Left lobe of liver (tissue), 2 donors: ENCODE data around the gene MAP7. TPM values are rescaled to one million over a fixed set of nuclear protein-coding genes. Genes with fewer than 3 reads are reported as not detected.
"Not testable (repeated sequence)": the region's sequence is repeated elsewhere in the genome, so short reads cannot be mapped to it uniquely, and the experiment has no call there.

ENCODE experiments used
- ATAC-seq: fragments of 200-7000 bp; cut with Tn5 transposase; one replicate; pipeline ENCODE4 v1.9.1; 2020; ENCODE audit warnings: mild to moderate bottlenecking, moderate library complexity
- DNase-seq: peaks from one replicate; pipeline ENCODE4 v3.0.0-alpha.2; 2020; ENCODE audit warnings: low spot score
- total RNA-seq: library from RNA; stranded (reverse); gene quantifications from one replicate; pipeline ENCODE4 v1.2.1, GENCODE V29; 2021
- donor health status: DM: no; HTN: no; CAD: no; lungs with moderate emphysema.
- donor health status: DM: no; HTN: yes; CAD: no.

The MAP7 gene
- total RNA-seq, 1 donor from 2014 or later = 18.1 TPM

GRCh38 chr6:136401236-136401635, 149.0 kb downstream of the MAP7 start:
- ATAC-seq, DNase-seq: not testable (repeated sequence)

- DNase-seq (no peak), ATAC-seq (no peak)
Measured at GRCh38 chr6:136398453-136398852, 151.8 kb downstream of the MAP7 start.

GRCh38 chr6:136396908-136397307, 153.3 kb downstream of the MAP7 start:
- DNase-seq = no peak
- ATAC-seq = peak; percentile 68

- ATAC-seq = not testable (repeated sequence)
Measured at GRCh38 chr6:136390959-136391358, 159.3 kb downstream of the MAP7 start.

GRCh38 chr6:136387316-136387715, 162.9 kb downstream of the MAP7 start:
- ATAC-seq = no peak
- no peak for DNase-seq

More at GRCh38 chr6:136390959-136391358, 159.3 kb downstream of the MAP7 start:
- DNase-seq = not testable (repeated sequence)

GRCh38 chr6:136383268-136383937, 166.8 kb downstream of the MAP7 start:
- ATAC-seq (no peak), DNase-seq (no peak)

GRCh38 chr6:136382676-136383252, 167.5 kb downstream of the MAP7 start:
- DNase-seq (no peak), ATAC-seq (no peak)

- peak; percentile 67 for ATAC-seq
Measured at GRCh38 chr6:136378888-136379287, 171.3 kb downstream of the MAP7 start.

GRCh38 chr6:136375836-136376235, 174.4 kb downstream of the MAP7 start:
- not testable (repeated sequence) for ATAC-seq, DNase-seq

More at GRCh38 chr6:136378888-136379287, 171.3 kb downstream of the MAP7 start:
- DNase-seq = no peak

- ATAC-seq = no peak
Measured at GRCh38 chr6:136371959-136372358, 178.3 kb downstream of the MAP7 start.

GRCh38 chr6:136370988-136371728, 179.1 kb downstream of the MAP7 start:
- DNase-seq = no peak
- no peak for ATAC-seq

More at GRCh38 chr6:136371959-136372358, 178.3 kb downstream of the MAP7 start:
- DNase-seq = no peak

GRCh38 chr6:136365776-136366354, 184.4 kb downstream of the MAP7 start:
- peak; percentile 50 for DNase-seq
- peak; percentile 74 for ATAC-seq

GRCh38 chr6:136362421-136363356, 187.5 kb downstream of the MAP7 start:
- no peak for ATAC-seq
- DNase-seq = no peak

- ATAC-seq = no peak
Measured at GRCh38 chr6:136361787-136362186, 188.4 kb downstream of the MAP7 start.

GRCh38 chr6:136360783-136361182, 189.4 kb downstream of the MAP7 start:
- no peak for DNase-seq
- no peak for ATAC-seq

More at GRCh38 chr6:136361787-136362186, 188.4 kb downstream of the MAP7 start:
- no peak for DNase-seq

GRCh38 chr6:136359851-136360250, 190.4 kb downstream of the MAP7 start:
- DNase-seq (no peak), ATAC-seq (no peak)

GRCh38 chr6:136351518-136352110, 198.6 kb downstream of the MAP7 start:
- no peak for ATAC-seq

GRCh38 chr6:136350914-136351313, 199.3 kb downstream of the MAP7 start:
- DNase-seq (no peak), ATAC-seq (no peak)

More at GRCh38 chr6:136351518-136352110, 198.6 kb downstream of the MAP7 start:
- no peak for DNase-seq

GRCh38 chr6:136347847-136348246, 202.4 kb downstream of the MAP7 start:
- DNase-seq = no peak
- no peak for ATAC-seq

- ATAC-seq = no peak
Measured at GRCh38 chr6:136345145-136345544, 205.1 kb downstream of the MAP7 start.

More at GRCh38 chr6:136345145-136345544, 205.1 kb downstream of the MAP7 start:
- no peak for DNase-seq
